HCT116 (cell line): ENCODE measurements around the gene LRRC1. TPM values are rescaled to one million over a fixed set of nuclear protein-coding genes. Genes with fewer than 3 reads are reported as not detected.

Experiments used
- ATAC-seq: fragments of 200-7000 bp; cut with Tn5 transposase; 2 replicates; pipeline ENCODE4 v1.9.1; 2020; ENCODE audit warnings: mild to moderate bottlenecking, moderate library complexity
- BruUV-seq: library from RNA; stranded (reverse); fragments of 400-500 nt; replicated peaks from 2 replicates; lab custom pipeline; 2021; lab: Mats Ljungman, UMichigan
- CTCF ChIA-PET: fragments of 300-600 bp; sonication (Branson Sonifier 250); formaldehyde crosslinking; loops from one replicate; lab custom pipeline; 2021; ENCODE audit warnings: antibody characterized with exemption; lab: Charles Lee
- POLR2A ChIA-PET: fragments of 300-600, 350-600 bp; sonication (Branson Sonifier 250); formaldehyde crosslinking; loops from one replicate; lab custom pipeline; 2021; ENCODE audit warnings: antibody characterized with exemption; lab: Charles Lee
- RAD21 ChIA-PET, 2 experiments: fragments of 300-600 bp; sonication (Branson Sonifier 250); formaldehyde crosslinking; loops; one replicate each; lab custom pipeline; 2023; ENCODE audit warnings: low total read pairs in 2 of 2; ENCODE audit not compliant: uncharacterized antibody in 2 of 2, unreplicated experiment in 2 of 2, low non-redundant PET in 1 of 2; lab: Charles Lee
- DNase-seq: peaks from one replicate; pipeline ENCODE4 v3.0.0-alpha.2; 2010; ENCODE audit warnings: low read depth, low spot score
- H2AFZ ChIP-seq: fragments of 200-600 bp; shearing (Covaris generic), sonication (generic); 2 replicates; pipeline ENCODE4 v1.6.1; 2017; ENCODE audit warnings: low read depth, mixed run types, mixed read lengths, antibody characterized with exemption, low read length; ENCODE audit not compliant: poor library complexity, severe bottlenecking
- H3K27ac ChIP-seq: 2 replicates; pipeline ENCODE4 v1.5.1; 2012; ENCODE audit warnings: low read depth, low read length
- H3K27me3 ChIP-seq: fragments of 200-600 bp; sonication (generic); 2 replicates; pipeline ENCODE4 v1.6.1; 2016; ENCODE audit warnings: mixed run types, low read length, mixed read lengths; ENCODE audit not compliant: insufficient read depth
- H3K36me3 ChIP-seq, 2 experiments: fragments of 200-500 bp in 1 of 2; fragments of 200-600 bp in 1 of 2; sonication (Bioruptor generic) in 1 of 2; sonication (generic) in 1 of 2; 2 replicates each; pipeline versions ENCODE4 v1.5.1 to v1.6.1; 2014 to 2016; ENCODE audit warnings: low read length in 2 of 2, inconsistent platforms in 1 of 2, mixed read lengths in 1 of 2, mixed run types in 1 of 2; ENCODE audit not compliant: insufficient read depth in 2 of 2, control insufficient read depth in 1 of 2
- H3K4me1 ChIP-seq, 2 experiments: fragments of 200-600 bp in 1 of 2; sonication (generic) in 1 of 2; 2 replicates each; pipeline versions ENCODE4 v1.5.1 to v1.6.1; 2012 to 2017; ENCODE audit warnings: low read length in 2 of 2, inconsistent platforms in 1 of 2, mild to moderate bottlenecking in 1 of 2, mixed read lengths in 1 of 2, mixed run types in 1 of 2, moderate library complexity in 1 of 2; ENCODE audit not compliant: insufficient read depth in 2 of 2, control insufficient read depth in 1 of 2
- H3K4me2 ChIP-seq: fragments of 200-600 bp; sonication (generic); 2 replicates; pipeline ENCODE4 v1.6.1; 2017; ENCODE audit warnings: mixed run types, low read length, mixed read lengths
- H3K4me3 ChIP-seq, 2 experiments: fragments of 200-600 bp in 1 of 2; sonication (generic) in 1 of 2; replicated peaks in 1 of 2; 2 replicates each; pipeline ENCODE4 v1.5.1; 2011 to 2016; ENCODE audit warnings: low read length in 2 of 2, control low read depth in 1 of 2, low read depth in 1 of 2, mild to moderate bottlenecking in 1 of 2, mixed read lengths in 1 of 2, mixed run types in 1 of 2
- H3K79me2 ChIP-seq: fragments of 200-600 bp; sonication (generic); 2 replicates; pipeline ENCODE4 v1.6.1; 2017; ENCODE audit warnings: mild to moderate bottlenecking, mixed run types, low read length, moderate library complexity, mixed read lengths; ENCODE audit not compliant: insufficient read depth
- H3K9ac ChIP-seq: fragments of 200-600 bp; sonication (generic); 2 replicates; pipeline ENCODE4 v1.6.1; 2016; ENCODE audit warnings: low read length, mixed read lengths
- H3K9me2 ChIP-seq: fragments of 200-600 bp; sonication (generic), shearing (Covaris generic); 2 replicates; pipeline ENCODE4 v1.6.1; 2017; ENCODE audit warnings: mixed run types, mild to moderate bottlenecking, moderate library complexity; ENCODE audit not compliant: insufficient read depth
- H3K9me3 ChIP-seq, 2 experiments: fragments of 200-500 bp in 1 of 2; fragments of 200-600 bp in 1 of 2; sonication (Bioruptor generic) in 1 of 2; sonication (generic) in 1 of 2; 2 replicates each; pipeline ENCODE4 v1.6.1; 2014 to 2017; ENCODE audit warnings: low read length in 2 of 2, mixed read lengths in 2 of 2, inconsistent platforms in 1 of 2, low read depth in 1 of 2, mild to moderate bottlenecking in 1 of 2, mixed run types in 1 of 2, moderate library complexity in 1 of 2; ENCODE audit not compliant: control insufficient read depth in 1 of 2, insufficient read depth in 1 of 2
- H4K20me1 ChIP-seq: fragments of 200-600 bp; sonication (generic), shearing (Covaris generic); 2 replicates; pipeline ENCODE4 v1.6.1; 2017; ENCODE audit warnings: mixed run types, mild to moderate bottlenecking, moderate library complexity; ENCODE audit not compliant: insufficient read depth
- CBX3 ChIP-seq: IDR thresholded peaks from 2 replicates; pipeline ENCODE4 v1.6.1; 2012; ENCODE audit warnings: low read depth
- CEBPB ChIP-seq: IDR thresholded peaks from 2 replicates; pipeline ENCODE4 v1.6.1; 2012; ENCODE audit warnings: low read depth
- CTCF ChIP-seq, 3 experiments: fragments of 200-600 bp in 1 of 3; sonication (generic) in 1 of 3; IDR thresholded peaks in 2 of 3; conservative IDR thresholded peaks in 1 of 3; 2 replicates each; pipeline ENCODE4 v1.5.1; 2012 to 2017; ENCODE audit warnings: low read depth in 2 of 3, low read length in 2 of 3, antibody characterized with exemption in 1 of 3, borderline replicate concordance in 1 of 3, control low read depth in 1 of 3, mild to moderate bottlenecking in 1 of 3, mixed read lengths in 1 of 3, mixed run types in 1 of 3, moderate library complexity in 1 of 3; ENCODE audit not compliant: insufficient read depth in 1 of 3
- EGR1 ChIP-seq: IDR thresholded peaks from 2 replicates; pipeline ENCODE4 v1.6.1; 2012; ENCODE audit warnings: low read depth
- ELF1 ChIP-seq: IDR thresholded peaks from 2 replicates; pipeline ENCODE4 v1.6.1; 2012; ENCODE audit warnings: low read depth, borderline replicate concordance
- EZH2 ChIP-seq: fragments of 200-600 bp; sonication (generic); IDR thresholded peaks from 2 replicates; pipeline ENCODE4 v1.6.1; 2017; ENCODE audit warnings: antibody characterized with exemption, mixed run types
- FOSL1 ChIP-seq: IDR thresholded peaks from 2 replicates; pipeline ENCODE4 v1.6.1; 2012; ENCODE audit warnings: low read depth
- JUND ChIP-seq: IDR thresholded peaks from 2 replicates; pipeline ENCODE4 v1.6.1; 2012
- POLR2A ChIP-seq: IDR thresholded peaks from 2 replicates; pipeline ENCODE4 v1.7.0; 2011; ENCODE audit warnings: borderline replicate concordance; ENCODE audit not compliant: insufficient read depth, insufficient read length; ENCODE audit errors: extremely low read depth
- POLR2AphosphoS5 ChIP-seq: IDR thresholded peaks from 2 replicates; pipeline ENCODE4 v1.6.1; 2011; ENCODE audit warnings: mild to moderate bottlenecking, low read depth, low read length, moderate library complexity
- RAD21 ChIP-seq: IDR thresholded peaks from 2 replicates; pipeline ENCODE4 v1.6.1; 2012; ENCODE audit warnings: low read depth, mild to moderate bottlenecking
- REST ChIP-seq: IDR thresholded peaks from 2 replicates; pipeline ENCODE4 v1.6.1; 2012; ENCODE audit warnings: low read depth
- SIN3A ChIP-seq: IDR thresholded peaks from 2 replicates; pipeline ENCODE4 v1.6.1; 2012; ENCODE audit warnings: low read depth
- SP1 ChIP-seq: IDR thresholded peaks from 2 replicates; pipeline ENCODE4 v1.6.1; 2012; ENCODE audit warnings: low read depth
- SRF ChIP-seq: IDR thresholded peaks from 2 replicates; pipeline ENCODE4 v1.6.1; 2012; ENCODE audit warnings: low read depth
- TCF7L2 ChIP-seq: IDR thresholded peaks from 2 replicates; pipeline ENCODE4 v1.7.0; 2011; ENCODE audit warnings: borderline replicate concordance, inconsistent platforms; ENCODE audit not compliant: insufficient read depth, insufficient read length; ENCODE audit errors: extremely low read depth
- YY1 ChIP-seq: IDR thresholded peaks from 2 replicates; pipeline ENCODE4 v1.6.1; 2011; ENCODE audit warnings: low read length, low read depth, moderate library complexity, mild to moderate bottlenecking; ENCODE audit not compliant: insufficient replicate concordance; ENCODE audit errors: extremely low read depth
- ZBTB33 ChIP-seq: IDR thresholded peaks from 2 replicates; pipeline ENCODE4 v1.6.1; 2011; ENCODE audit warnings: mild to moderate bottlenecking, low read length, moderate library complexity; ENCODE audit not compliant: insufficient replicate concordance; ENCODE audit errors: extremely low read depth
- ZNF274 ChIP-seq: fragments of 200-500 bp; sonication (Bioruptor generic); IDR thresholded peaks from 2 replicates; pipeline ENCODE4 v1.6.1; 2014; ENCODE audit warnings: mild to moderate bottlenecking, low read depth, low read length, inconsistent platforms
- intact Hi-C: fragments of 100-400 bp; cut with micrococcal nuclease; formaldehyde crosslinking; loops from 2 replicates; pipeline ENCODE4 v1.10.0; 2022
- total RNA-seq: library from RNA; stranded (reverse); gene quantifications from one replicate; pipeline ENCODE4 v1.2.1, GENCODE V29; 2021; ENCODE audit not compliant: unreplicated experiment

Gene LRRC1
- total RNA-seq, 1 experiment from 2014 or later, result 19.8 TPM

GRCh38 chr6:53878808-53879207 is 84.0 kb downstream of the LRRC1 start:
- RAD21 ChIA-PET, result no interaction called here
- DNase-seq, result no peak
- TF ChIP-seq ZBTB33 (no peak), FOSL1 (no peak), SP1 (no peak), REST (no peak), EGR1 (no peak), POLR2AphosphoS5 (no peak), JUND (no peak), CEBPB (no peak), POLR2A (no peak), TCF7L2 (no peak), ZNF274 (no peak), EZH2 (no peak), SIN3A (no peak), SRF (no peak), CTCF (IDR thresholded peaks at IDR 0.05 in 2 of 3, conservative IDR thresholded peaks at IDR 0.05 in 1 of 3; ENCODE audit: borderline replicate concordance in 1 of 3, insufficient read depth in 1 of 3, low read depth in 2 of 3, low read length in 2 of 3) (no peak), CBX3 (no peak), ELF1 (no peak), RAD21 (no peak), YY1 (no peak)
- H3K9ac ChIP-seq, result no peak overlapping the region
- no peak for ATAC-seq
- CTCF ChIA-PET, result no interaction called here
- peaks cover 9% of the 10 kb centered on the region for H3K79me2 ChIP-seq
- BruUV-seq, result no TSS peak
- no peaks in the 10 kb centered on the region for H3K4me1 ChIP-seq
- H3K27ac ChIP-seq, result no peak overlapping the region
- H3K9me3 ChIP-seq, result no peaks in the 10 kb centered on the region
- intact Hi-C loops, result no loop called here
- no peaks in the 10 kb centered on the region for H3K36me3 ChIP-seq
- H3K27me3 ChIP-seq, result no peaks in the 10 kb centered on the region
- no peaks in the 10 kb centered on the region; the same call in 1 of the 2 replicates for H3K9me2 ChIP-seq
- POLR2A ChIA-PET, result interaction anchor here (0.5 kb wide), 1 partner anchor 21 kb away, joined by 3 read pairs; no protein-coding TSS in a partner anchor
- no peak overlapping the region for H3K4me3 ChIP-seq
- H4K20me1 ChIP-seq, result no peaks in the 10 kb centered on the region
- no peak overlapping the region for H3K4me2 ChIP-seq
- no peak overlapping the region for H2AFZ ChIP-seq
